GM12878 (cell line): ENCODE data around the gene GTPBP10. TPM values are rescaled to one million over a fixed set of nuclear protein-coding genes. Genes with fewer than 3 reads are reported as not detected.

Experiments used
- ATAC-seq: fragments of 200-7000 bp; cut with Tn5 transposase; 3 replicates; pipeline ENCODE4 v1.9.1; 2020; ENCODE audit warnings: mild to moderate bottlenecking, moderate library complexity
- BruUV-seq: library from RNA; stranded (reverse); fragments of 400-500 nt; replicated peaks from 2 replicates; lab custom pipeline; 2021; lab: Mats Ljungman, UMichigan
- CTCF ChIA-PET: fragments of 300-600 bp; sonication (Branson Sonifier 250); formaldehyde crosslinking; extraction: SDS; loops from one replicate; lab custom pipeline; 2021; ENCODE audit warnings: inconsistent platforms; lab: Yijun Ruan, JAX
- POLR2A ChIA-PET: fragments of 350-600 bp; formaldehyde crosslinking; extraction: SDS; loops from one replicate; lab custom pipeline; 2021; ENCODE audit warnings: inconsistent platforms; lab: Charles Lee
- RAD21 ChIA-PET: fragments of 300-600 bp; sonication (Branson Sonifier 250); formaldehyde crosslinking; loops from one replicate; lab custom pipeline; 2023; ENCODE audit warnings: antibody characterized with exemption; ENCODE audit not compliant: unreplicated experiment; lab: Charles Lee
- SMC1A ChIA-PET: fragments of 300-600 bp; sonication (Branson Sonifier 250); formaldehyde crosslinking; loops from one replicate; lab custom pipeline; 2023; ENCODE audit not compliant: unreplicated experiment, uncharacterized antibody; lab: Charles Lee
- DNase-seq: peaks from one replicate; pipeline ENCODE4 v3.0.0-alpha.2; 2011; ENCODE audit warnings: low read depth, low spot score
- FAIRE-seq: peaks from 3 replicates; lab custom pipeline; 2011; peaks lifted over from hg19 to GRCh38; lab: Jason Lieb, UNC
- H2AFZ ChIP-seq: 2 replicates; pipeline ENCODE4 v1.6.0; 2011; ENCODE audit warnings: low read depth, low read length, control low read depth; ENCODE audit not compliant: control insufficient read depth
- H3K27ac ChIP-seq: 2 replicates; pipeline ENCODE4 v1.5.1; 2011; ENCODE audit warnings: control low read depth; ENCODE audit not compliant: control insufficient read depth, insufficient read depth
- H3K27me3 ChIP-seq, 2 experiments: replicated peaks in 1 of 2; 2 replicates each; pipeline versions ENCODE4 v1.6.0 to v1.6.1; 2011; ENCODE audit warnings: low read length in 1 of 2; ENCODE audit not compliant: control insufficient read depth in 2 of 2, insufficient read depth in 2 of 2
- H3K36me3 ChIP-seq, 2 experiments: 2 replicates each; pipeline ENCODE4 v1.5.1; 2011; ENCODE audit warnings: low read length in 1 of 2; ENCODE audit not compliant: control insufficient read depth in 2 of 2, insufficient read depth in 2 of 2
- H3K4me1 ChIP-seq: 2 replicates; pipeline ENCODE4 v1.6.1; 2011; ENCODE audit warnings: mild to moderate bottlenecking, low read length, moderate library complexity, mixed read lengths; ENCODE audit not compliant: control insufficient read depth, insufficient read depth
- H3K4me2 ChIP-seq: 2 replicates; pipeline ENCODE4 v1.6.0; 2011; ENCODE audit warnings: control low read depth; ENCODE audit not compliant: control insufficient read depth, insufficient read depth
- H3K4me3 ChIP-seq: fragments of 200-600 bp; sonication (generic); 2 replicates; pipeline ENCODE4 v1.5.1; 2016
- H3K79me2 ChIP-seq: 2 replicates; pipeline ENCODE4 v1.6.0; 2011; ENCODE audit warnings: low read length; ENCODE audit not compliant: control insufficient read depth, insufficient read depth
- H3K9ac ChIP-seq: 2 replicates; pipeline ENCODE4 v1.8.0; 2011; ENCODE audit warnings: low read length, control low read depth, mixed read lengths; ENCODE audit not compliant: control insufficient read depth, insufficient read depth
- H3K9me3 ChIP-seq: replicated peaks from 3 replicates; pipeline ENCODE4 v1.5.1; 2011; ENCODE audit warnings: mild to moderate bottlenecking, low read length; ENCODE audit not compliant: control insufficient read depth, insufficient read depth
- H4K20me1 ChIP-seq: 2 replicates; pipeline ENCODE4 v1.6.0; 2011; ENCODE audit not compliant: control insufficient read depth, insufficient read depth
- BCL11A ChIP-seq: IDR thresholded peaks from 2 replicates; pipeline ENCODE4 v1.6.1; 2011; ENCODE audit warnings: low read depth, low read length
- HDGF ChIP-seq: fragments of 450-650 bp; IDR thresholded peaks from 2 replicates; pipeline ENCODE4 v1.6.1; 2016; ENCODE audit warnings: antibody characterized with exemption
- IKZF2 ChIP-seq, 2 experiments: fragments of 450-650 bp; IDR thresholded peaks; 2 replicates each; pipeline ENCODE4 v1.6.1; 2017; ENCODE audit warnings: mild to moderate bottlenecking in 2 of 2, moderate library complexity in 2 of 2
- PAX8 ChIP-seq: fragments of 450-650 bp; IDR thresholded peaks from 2 replicates; pipeline ENCODE4 v1.6.1; 2017; ENCODE audit warnings: mild to moderate bottlenecking, moderate library complexity
- RAD51 ChIP-seq: fragments of 450-650 bp; IDR thresholded peaks from 2 replicates; pipeline ENCODE4 v1.6.1; 2016; ENCODE audit warnings: moderate library complexity, mild to moderate bottlenecking, inconsistent platforms
- STAT3 ChIP-seq: IDR thresholded peaks from 2 replicates; pipeline ENCODE4 v1.6.1; 2011; ENCODE audit warnings: low read depth, low read length, improper control_type of control experiment
- SUPT20H ChIP-seq: IDR thresholded peaks from 2 replicates; pipeline ENCODE4 v1.6.1; 2011; ENCODE audit warnings: low read depth, mild to moderate bottlenecking, low read length, moderate library complexity, borderline replicate concordance; ENCODE audit not compliant: control insufficient read depth
- ZSCAN29 ChIP-seq: fragments of 450-650 bp; IDR thresholded peaks from 2 replicates; pipeline ENCODE4 v1.6.1; 2017; ENCODE audit warnings: mild to moderate bottlenecking, moderate library complexity
- WGBS: methylation state at CpG from one replicate; pipeline ENCODE4 v1.1.6; 2016; ENCODE audit warnings: low lambda C conversion rate; ENCODE audit not compliant: insufficient replicate concordance, insufficient coverage; ENCODE audit errors: missing lambda C conversion rate; 5-methylcytosine and 5-hydroxymethylcytosine counted together
- in situ Hi-C: fragments of 300-500 bp; cut with MboI; formaldehyde crosslinking; loops from 9 replicates; pipeline ENCODE4 v1.14.3; 2018; ENCODE audit warnings: mixed read lengths
- intact Hi-C: fragments of 100-400 bp; cut with micrococcal nuclease; formaldehyde crosslinking; loops from one replicate; pipeline ENCODE4 v1.14.2; 2022; ENCODE audit not compliant: unreplicated experiment
- polyA plus RNA-seq, 11 experiments: library from polyadenylated mRNA; depleted of rRNA in 4 of 11; unstranded in 6 of 11; stranded (reverse) in 5 of 11; fragments of >200 nt; fragmentation: Nextera tagmentation in 4 of 11; fragmentation: Illumina TruSeq in 1 of 11; extraction: Ambion mirVana in 4 of 11; extraction: Trizol in 1 of 11; gene quantifications; 1 replicate in 1 of 11; 2 replicates in 10 of 11; pipeline versions ENCODE4 v1.2.1 to v1.2.3, GENCODE V29; 2011 to 2016; ENCODE audit warnings: inconsistent platforms in 2 of 11, missing spikeins in 2 of 11, low read depth in 1 of 11
- total RNA-seq, 4 experiments: library from RNA; depleted of rRNA in 3 of 4; stranded (reverse); fragments of >200 nt in 3 of 4; fragmentation: Illumina TruSeq in 1 of 4; extraction: Trizol in 1 of 4; gene quantifications; 2 replicates each; pipeline versions ENCODE4 v1.2.1 to v1.2.3, GENCODE V29; 2013 to 2021
- TF ChIP-seq, protein P1 (sequence below): fragments of 450-650 bp; IDR thresholded peaks from 2 replicates; pipeline ENCODE4 v1.6.1; 2017; ENCODE audit warnings: mild to moderate bottlenecking, moderate library complexity
- TF ChIP-seq, protein P2 (sequence below): fragments of 450-650 bp; IDR thresholded peaks from 2 replicates; pipeline ENCODE4 v1.6.1; 2017; ENCODE audit warnings: low read depth, mild to moderate bottlenecking, moderate library complexity

GTPBP10 gene
- total and polyA plus RNA-seq, 10 of the 15 experiments (the other 5 are each of a cell fraction or from before 2014, with no cell fraction given) = 10.1 to 41.0 (median 33.0) TPM

DNA sequence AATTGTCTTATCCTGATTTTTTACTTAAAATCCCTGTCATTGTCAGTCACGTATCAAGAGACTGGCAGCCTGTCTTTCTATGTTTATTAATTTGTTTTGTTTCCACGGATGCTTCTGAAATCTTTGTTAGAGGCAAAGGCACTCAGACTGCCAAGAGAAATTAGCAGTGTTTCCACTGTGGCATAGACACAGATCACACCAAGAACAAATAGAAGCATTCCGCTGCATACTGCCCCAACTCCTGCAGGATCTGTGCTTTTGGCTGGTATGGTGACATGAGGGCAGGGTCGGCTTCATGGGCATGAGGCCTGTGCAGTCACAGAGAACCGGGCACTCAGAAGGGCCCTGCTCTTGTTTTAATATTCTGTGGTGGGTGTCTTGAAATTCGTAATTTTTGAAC lies 75.1 kb downstream of the GTPBP10 start:
- Histone ChIP-seq H3K9me3 (no peaks in the 10 kb centered on the region), H3K27ac (no peak overlapping the region), H3K36me3 (no peaks in the 10 kb centered on the region), H4K20me1 (no peaks in the 10 kb centered on the region), H3K4me2 (no peak overlapping the region), H2AFZ (no peak overlapping the region), H3K4me1 (peaks cover 10% of the 10 kb centered on the region), H3K9ac (no peak overlapping the region), H3K27me3 (no peaks in the 10 kb centered on the region), H3K4me3 (no peak overlapping the region), H3K79me2 (no peaks in the 10 kb centered on the region)
- intact Hi-C loops (no loop called here), in situ Hi-C loops (no loop called here)
- no TSS peak for BruUV-seq
- ChIA-PET POLR2A (no interaction called here), CTCF (interaction anchor here (1.1 to 3.5 kb wide), 5 partner anchors 11 to 158 kb away, joined by 3 to 19 read pairs (median 8); no protein-coding TSS in a partner anchor), SMC1A (interaction anchor here (0.7 to 2.7 kb wide), 6 partner anchors 8 to 269 kb away, joined by 3 to 20 read pairs (median 4); no protein-coding TSS in a partner anchor), RAD21 (interaction anchor here (1.2 kb wide), 1 partner anchor 18 kb away, joined by 5 read pairs; the partner anchor contains the start of gene CLDN12)
- TF ChIP-seq SUPT20H (no peak), RAD51 (no peak), IKZF2 (IDR thresholded peaks at IDR 0.05) (no peak), BCL11A (no peak), PAX8 (no peak), ZSCAN29 (no peak), STAT3 (no peak), HDGF (no peak)
- TF ChIP-seq, protein P1, sequence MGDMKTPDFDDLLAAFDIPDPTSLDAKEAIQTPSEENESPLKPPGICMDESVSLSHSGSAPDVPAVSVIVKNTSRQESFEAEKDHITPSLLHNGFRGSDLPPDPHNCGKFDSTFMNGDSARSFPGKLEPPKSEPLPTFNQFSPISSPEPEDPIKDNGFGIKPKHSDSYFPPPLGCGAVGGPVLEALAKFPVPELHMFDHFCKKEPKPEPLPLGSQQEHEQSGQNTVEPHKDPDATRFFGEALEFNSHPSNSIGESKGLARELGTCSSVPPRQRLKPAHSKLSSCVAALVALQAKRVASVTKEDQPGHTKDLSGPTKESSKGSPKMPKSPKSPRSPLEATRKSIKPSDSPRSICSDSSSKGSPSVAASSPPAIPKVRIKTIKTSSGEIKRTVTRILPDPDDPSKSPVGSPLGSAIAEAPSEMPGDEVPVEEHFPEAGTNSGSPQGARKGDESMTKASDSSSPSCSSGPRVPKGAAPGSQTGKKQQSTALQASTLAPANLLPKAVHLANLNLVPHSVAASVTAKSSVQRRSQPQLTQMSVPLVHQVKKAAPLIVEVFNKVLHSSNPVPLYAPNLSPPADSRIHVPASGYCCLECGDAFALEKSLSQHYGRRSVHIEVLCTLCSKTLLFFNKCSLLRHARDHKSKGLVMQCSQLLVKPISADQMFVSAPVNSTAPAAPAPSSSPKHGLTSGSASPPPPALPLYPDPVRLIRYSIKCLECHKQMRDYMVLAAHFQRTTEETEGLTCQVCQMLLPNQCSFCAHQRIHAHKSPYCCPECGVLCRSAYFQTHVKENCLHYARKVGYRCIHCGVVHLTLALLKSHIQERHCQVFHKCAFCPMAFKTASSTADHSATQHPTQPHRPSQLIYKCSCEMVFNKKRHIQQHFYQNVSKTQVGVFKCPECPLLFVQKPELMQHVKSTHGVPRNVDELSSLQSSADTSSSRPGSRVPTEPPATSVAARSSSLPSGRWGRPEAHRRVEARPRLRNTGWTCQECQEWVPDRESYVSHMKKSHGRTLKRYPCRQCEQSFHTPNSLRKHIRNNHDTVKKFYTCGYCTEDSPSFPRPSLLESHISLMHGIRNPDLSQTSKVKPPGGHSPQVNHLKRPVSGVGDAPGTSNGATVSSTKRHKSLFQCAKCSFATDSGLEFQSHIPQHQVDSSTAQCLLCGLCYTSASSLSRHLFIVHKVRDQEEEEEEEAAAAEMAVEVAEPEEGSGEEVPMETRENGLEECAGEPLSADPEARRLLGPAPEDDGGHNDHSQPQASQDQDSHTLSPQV = no peak
- TF ChIP-seq, protein P2, sequence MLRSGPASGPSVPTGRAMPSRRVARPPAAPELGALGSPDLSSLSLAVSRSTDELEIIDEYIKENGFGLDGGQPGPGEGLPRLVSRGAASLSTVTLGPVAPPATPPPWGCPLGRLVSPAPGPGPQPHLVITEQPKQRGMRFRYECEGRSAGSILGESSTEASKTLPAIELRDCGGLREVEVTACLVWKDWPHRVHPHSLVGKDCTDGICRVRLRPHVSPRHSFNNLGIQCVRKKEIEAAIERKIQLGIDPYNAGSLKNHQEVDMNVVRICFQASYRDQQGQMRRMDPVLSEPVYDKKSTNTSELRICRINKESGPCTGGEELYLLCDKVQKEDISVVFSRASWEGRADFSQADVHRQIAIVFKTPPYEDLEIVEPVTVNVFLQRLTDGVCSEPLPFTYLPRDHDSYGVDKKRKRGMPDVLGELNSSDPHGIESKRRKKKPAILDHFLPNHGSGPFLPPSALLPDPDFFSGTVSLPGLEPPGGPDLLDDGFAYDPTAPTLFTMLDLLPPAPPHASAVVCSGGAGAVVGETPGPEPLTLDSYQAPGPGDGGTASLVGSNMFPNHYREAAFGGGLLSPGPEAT = no peak
- FAIRE-seq (no peak), ATAC-seq (no peak), DNase-seq (no peak)
- 68% methylated on average over 6 of the region's 6 CpGs for WGBS
